IMR-90 (cell line): ENCODE results near the gene SMIM12. TPM values are rescaled to one million over a fixed set of nuclear protein-coding genes. Genes with fewer than 3 reads are reported as not detected.

Experiments
- ATAC-seq: fragments of 200-7000 bp; cut with Tn5 transposase; 2 replicates; pipeline ENCODE4 v1.9.1; 2020; ENCODE audit warnings: low read depth, mild to moderate bottlenecking, moderate library complexity
- BruUV-seq: library from RNA; stranded (reverse); fragments of 400-500 nt; replicated peaks from 2 replicates; lab custom pipeline; 2021; lab: Mats Ljungman, UMichigan
- CTCF ChIA-PET: fragments of 300-600 bp; formaldehyde crosslinking; extraction: SDS; loops from one replicate; lab custom pipeline; 2021; ENCODE audit warnings: antibody characterized with exemption; lab: Yijun Ruan, JAX
- POLR2A ChIA-PET: fragments of 300-600 bp; sonication (Branson Sonifier 250); formaldehyde crosslinking; loops from one replicate; lab custom pipeline; 2022; ENCODE audit warnings: antibody characterized with exemption; ENCODE audit not compliant: unreplicated experiment; lab: Charles Lee
- DNase-seq: peaks from one replicate; pipeline ENCODE4 v3.0.0; 2013
- H2AFZ ChIP-seq: replicated peaks from 2 replicates; pipeline ENCODE3; 2013; ENCODE audit warnings: low read length, mild to moderate bottlenecking; ENCODE audit not compliant: poor library complexity
- H2AK5ac ChIP-seq: 2 replicates; pipeline ENCODE4 v1.6.1; 2013; ENCODE audit warnings: low read depth, low read length, inconsistent platforms
- H2AK9ac ChIP-seq: replicated peaks from 2 replicates; pipeline ENCODE3; 2013; ENCODE audit warnings: mild to moderate bottlenecking, low read depth, low read length, moderate library complexity; ENCODE audit not compliant: poor library complexity
- H2BK120ac ChIP-seq: 2 replicates; pipeline ENCODE4 v1.6.1; 2013; ENCODE audit warnings: low read depth, low read length, inconsistent platforms
- H2BK15ac ChIP-seq: 3 replicates; pipeline ENCODE4 v1.6.1; 2013; ENCODE audit warnings: low read depth, low read length, inconsistent platforms
- H2BK20ac ChIP-seq: 2 replicates; pipeline ENCODE4 v1.6.1; 2013; ENCODE audit warnings: low read depth, mild to moderate bottlenecking, inconsistent platforms, low read length, moderate library complexity
- H2BK5ac ChIP-seq: 2 replicates; pipeline ENCODE4 v1.6.1; 2013; ENCODE audit warnings: mild to moderate bottlenecking, low read depth, low read length, inconsistent platforms; ENCODE audit not compliant: poor library complexity, severe bottlenecking
- H3K14ac ChIP-seq: replicated peaks from 2 replicates; pipeline ENCODE4 v1.6.1; 2013; ENCODE audit warnings: low read depth, low read length, inconsistent platforms
- H3K18ac ChIP-seq: 2 replicates; pipeline ENCODE4 v1.6.1; 2013; ENCODE audit warnings: low read depth, low read length, control low read depth
- H3K23ac ChIP-seq: 2 replicates; pipeline ENCODE4 v1.6.1; 2013; ENCODE audit warnings: low read depth, low read length, inconsistent platforms
- H3K27ac ChIP-seq: 2 replicates; pipeline ENCODE4 v1.5.1; 2013; ENCODE audit warnings: mild to moderate bottlenecking, control low read depth, low read length; ENCODE audit not compliant: insufficient read depth
- H3K27me3 ChIP-seq: 2 replicates; pipeline ENCODE4 v1.6.1; 2013; ENCODE audit warnings: low read length; ENCODE audit not compliant: control insufficient read depth, insufficient read depth
- H3K36me3 ChIP-seq: 2 replicates; pipeline ENCODE4 v1.6.1; 2013; ENCODE audit warnings: low read length, mixed read lengths; ENCODE audit not compliant: control insufficient read depth, insufficient read depth
- H3K4ac ChIP-seq: 2 replicates; pipeline ENCODE4 v1.6.1; 2013; ENCODE audit warnings: low read depth, low read length, inconsistent platforms
- H3K4me1 ChIP-seq: 2 replicates; pipeline ENCODE4 v1.6.1; 2013; ENCODE audit warnings: low read length, mixed read lengths; ENCODE audit not compliant: control insufficient read depth, insufficient read depth
- H3K4me2 ChIP-seq: 2 replicates; pipeline ENCODE4 v1.6.1; 2013; ENCODE audit warnings: low read depth, mild to moderate bottlenecking, control low read depth, low read length, moderate library complexity
- H3K4me3 ChIP-seq: 2 replicates; pipeline ENCODE4 v1.5.1; 2013; ENCODE audit warnings: low read depth, mild to moderate bottlenecking, control low read depth, low read length, moderate library complexity; ENCODE audit not compliant: insufficient read depth
- H3K56ac ChIP-seq: 2 replicates; pipeline ENCODE4 v1.6.1; 2013; ENCODE audit warnings: low read length, inconsistent platforms; ENCODE audit not compliant: insufficient read depth; ENCODE audit errors: extremely low read depth
- H3K79me1 ChIP-seq, 2 experiments: 2 replicates each; pipeline ENCODE4 v1.6.1; 2013; ENCODE audit warnings: low read length in 2 of 2, inconsistent platforms in 1 of 2, low read depth in 1 of 2
- H3K9ac ChIP-seq: 2 replicates; pipeline ENCODE4 v1.6.1; 2013; ENCODE audit warnings: low read depth, low read length, control low read depth
- H3K9me1 ChIP-seq: 2 replicates; pipeline ENCODE4 v1.6.1; 2013; ENCODE audit warnings: low read length, inconsistent platforms; ENCODE audit not compliant: insufficient read depth
- H3K9me3 ChIP-seq: 2 replicates; pipeline ENCODE4 v1.6.1; 2013; ENCODE audit warnings: low read length; ENCODE audit not compliant: control insufficient read depth, insufficient read depth
- H4K20me1 ChIP-seq: 2 replicates; pipeline ENCODE4 v1.6.1; 2013; ENCODE audit warnings: low read length, inconsistent platforms; ENCODE audit not compliant: insufficient read depth
- H4K5ac ChIP-seq: 2 replicates; pipeline ENCODE4 v1.6.1; 2013; ENCODE audit warnings: mild to moderate bottlenecking, low read depth, low read length, control low read depth
- H4K8ac ChIP-seq, 2 experiments: 2 replicates each; pipeline ENCODE4 v1.6.1; 2013; ENCODE audit warnings: low read depth in 2 of 2, low read length in 2 of 2, control low read depth in 1 of 2, inconsistent platforms in 1 of 2
- H4K91ac ChIP-seq: 2 replicates; pipeline ENCODE4 v1.6.1; 2013; ENCODE audit warnings: low read depth, low read length, inconsistent platforms; ENCODE audit not compliant: insufficient read depth
- BHLHE40 ChIP-seq: fragments of 150-350 bp; IDR thresholded peaks from 2 replicates; pipeline ENCODE4 v1.6.1; 2016; ENCODE audit warnings: mild to moderate bottlenecking, low read depth, low read length
- CEBPB ChIP-seq: IDR thresholded peaks from 2 replicates; pipeline ENCODE4 v1.6.1; 2012; ENCODE audit warnings: low read depth, low read length, improper control_type of control experiment
- CHD1 ChIP-seq: IDR thresholded peaks from 2 replicates; pipeline ENCODE4 v1.6.1; 2012; ENCODE audit warnings: low read depth, low read length, improper control_type of control experiment
- CTCF ChIP-seq: conservative IDR thresholded peaks from 2 replicates; pipeline ENCODE4 v1.5.1; 2012; ENCODE audit warnings: mild to moderate bottlenecking, low read depth, low read length, improper control_type of control experiment
- FOS ChIP-seq: fragments of 150-350 bp; IDR thresholded peaks from 2 replicates; pipeline ENCODE4 v1.6.1; 2016; ENCODE audit warnings: low read depth, low read length
- MAFK ChIP-seq: IDR thresholded peaks from 2 replicates; pipeline ENCODE4 v1.6.1; 2012; ENCODE audit warnings: low read depth, low read length, improper control_type of control experiment
- MAZ ChIP-seq: IDR thresholded peaks from 2 replicates; pipeline ENCODE4 v1.6.1; 2012; ENCODE audit warnings: low read depth, mild to moderate bottlenecking, low read length, improper control_type of control experiment, moderate library complexity, borderline replicate concordance
- MXI1 ChIP-seq: IDR thresholded peaks from 2 replicates; pipeline ENCODE4 v1.6.1; 2012; ENCODE audit warnings: low read depth, mild to moderate bottlenecking, low read length, moderate library complexity, borderline replicate concordance
- NFE2L2 ChIP-seq: fragments of 150-350 bp; IDR thresholded peaks from 2 replicates; pipeline ENCODE4 v1.6.1; 2016; ENCODE audit warnings: low read depth, mild to moderate bottlenecking, low read length
- POLR2A ChIP-seq: IDR thresholded peaks from 2 replicates; pipeline ENCODE4 v1.6.1; 2012; ENCODE audit warnings: mild to moderate bottlenecking, low read depth, low read length
- RAD21 ChIP-seq: IDR thresholded peaks from 2 replicates; pipeline ENCODE4 v1.6.1; 2012; ENCODE audit warnings: low read length, improper control_type of control experiment
- RCOR1 ChIP-seq: IDR thresholded peaks from 2 replicates; pipeline ENCODE4 v1.6.1; 2012; ENCODE audit warnings: mild to moderate bottlenecking, low read length, improper control_type of control experiment; ENCODE audit not compliant: insufficient replicate concordance
- RFX5 ChIP-seq: IDR thresholded peaks from 2 replicates; pipeline ENCODE4 v1.8.0; 2012; ENCODE audit warnings: low read depth, mild to moderate bottlenecking, low read length, moderate library complexity
- SMC3 ChIP-seq: fragments of 150-350 bp; IDR thresholded peaks from 2 replicates; pipeline ENCODE4 v1.6.1; 2016; ENCODE audit warnings: low read depth, mild to moderate bottlenecking, antibody characterized with exemption, low read length, moderate library complexity
- WGBS, 2 experiments: methylation state at CpG; one replicate each; pipeline versions ENCODE4 v1.1.5 to v1.1.7; 2013; ENCODE audit warnings: missing lambda C conversion rate in 2 of 2; ENCODE audit not compliant: insufficient read length in 1 of 2; ENCODE audit errors: extremely low coverage in 2 of 2; 5-methylcytosine and 5-hydroxymethylcytosine counted together
- dilution Hi-C: fragments of 300-500 bp; cut with HindIII; formaldehyde crosslinking; loops from one replicate; pipeline ENCODE4 v1.14.3; 2018; ENCODE audit warnings: low sequenced_read_pairs; ENCODE audit not compliant: unreplicated experiment
- in situ Hi-C: fragments of 300-500 bp; cut with MboI; formaldehyde crosslinking; loops from 3 replicates; pipeline ENCODE4 v1.14.3; 2019; ENCODE audit warnings: low sequenced_read_pairs, inconsistent platforms, mixed read lengths
- intact Hi-C: fragments of 100-400 bp; cut with micrococcal nuclease; formaldehyde crosslinking; loops from 2 replicates; pipeline ENCODE4 v1.10.0; 2022
- polyA plus RNA-seq, 3 experiments: library from polyadenylated mRNA; depleted of rRNA; stranded (reverse); fragments of >200 nt; gene quantifications; 2 replicates each; pipeline ENCODE4 v1.2.3, GENCODE V29; 2012; ENCODE audit warnings: low replicate concordance in 1 of 3
- total RNA-seq: library from RNA; depleted of rRNA; stranded (reverse); fragments of >200 nt; gene quantifications from 2 replicates; pipeline ENCODE4 v1.2.3, GENCODE V29; 2012
- TF ChIP-seq, protein P1 (sequence below): fragments of 150-350 bp; IDR thresholded peaks from 2 replicates; pipeline ENCODE4 v1.6.1; 2017; ENCODE audit warnings: mild to moderate bottlenecking, antibody characterized with exemption, low read length, low read depth

Gene SMIM12
- total and polyA plus RNA-seq, 2 of the 4 experiments (the other 2 are of a cell fraction), result 31.9 to 44.4 TPM

DNA sequence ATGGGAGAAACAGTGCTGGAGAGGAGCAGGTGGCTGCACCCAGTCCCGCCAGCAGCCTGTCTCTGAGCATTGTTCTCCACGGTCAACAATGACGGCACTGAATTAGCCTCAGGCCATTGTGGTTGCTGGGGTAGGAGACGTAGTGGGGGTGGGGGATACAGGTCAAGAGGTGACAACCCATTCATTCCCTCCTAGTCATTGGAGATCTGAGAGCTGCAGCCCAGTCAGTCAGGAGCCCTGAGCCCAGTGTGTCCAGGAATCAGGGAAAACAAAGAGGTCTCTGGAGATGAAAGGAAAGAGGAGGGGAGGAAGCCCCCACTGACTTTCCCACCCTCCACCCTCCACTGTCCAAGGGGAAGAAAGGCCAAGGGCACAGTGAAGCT lies 15.3 kb downstream of the SMIM12 start:
- peaks cover 4% of the 10 kb centered on the region for H4K20me1 ChIP-seq
- no peak overlapping the region for H3K9ac ChIP-seq
- no peaks in the 10 kb centered on the region; the same call in 1 of the 2 replicates for H3K9me1 ChIP-seq
- H3K18ac ChIP-seq, result no peak overlapping the region
- POLR2A ChIA-PET, result no interaction called here
- H2BK15ac ChIP-seq, result no peak overlapping the region
- no peak overlapping the region for H2BK5ac ChIP-seq
- H3K14ac ChIP-seq, result no peak overlapping the region
- TF ChIP-seq POLR2A (no peak), CTCF (no peak), SMC3 (no peak), RAD21 (no peak), CEBPB (no peak), RFX5 (no peak), FOS (no peak), BHLHE40 (no peak), NFE2L2 (no peak), CHD1 (no peak), MAZ (no peak), MAFK (no peak), MXI1 (no peak), RCOR1 (no peak)
- TF ChIP-seq, protein P1, sequence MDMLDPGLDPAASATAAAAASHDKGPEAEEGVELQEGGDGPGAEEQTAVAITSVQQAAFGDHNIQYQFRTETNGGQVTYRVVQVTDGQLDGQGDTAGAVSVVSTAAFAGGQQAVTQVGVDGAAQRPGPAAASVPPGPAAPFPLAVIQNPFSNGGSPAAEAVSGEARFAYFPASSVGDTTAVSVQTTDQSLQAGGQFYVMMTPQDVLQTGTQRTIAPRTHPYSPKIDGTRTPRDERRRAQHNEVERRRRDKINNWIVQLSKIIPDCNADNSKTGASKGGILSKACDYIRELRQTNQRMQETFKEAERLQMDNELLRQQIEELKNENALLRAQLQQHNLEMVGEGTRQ, result no peak
- in situ Hi-C loops (no loop called here), dilution Hi-C loops (no loop called here), intact Hi-C loops (no loop called here)
- H3K4me2 ChIP-seq, result no peak overlapping the region
- no peak overlapping the region for H3K23ac ChIP-seq
- no peak overlapping the region for H3K4me3 ChIP-seq
- no peak overlapping the region for H2AK9ac ChIP-seq
- ATAC-seq (no peak), DNase-seq (no peak)
- no peak overlapping the region for H4K5ac ChIP-seq
- no peak overlapping the region for H4K91ac ChIP-seq
- H3K27ac ChIP-seq, result no peak overlapping the region
- H2AFZ ChIP-seq, result no peak overlapping the region
- H3K9me3 ChIP-seq, result no peaks in the 10 kb centered on the region
- CTCF ChIA-PET, result interaction anchor here (0.7 kb wide), 1 partner anchor 8 kb away, joined by 3 read pairs; no protein-coding TSS in a partner anchor
- no TSS peak for BruUV-seq
- H2BK20ac ChIP-seq, result no peak overlapping the region
- peaks cover 5 to 8% of the 10 kb centered on the region in 2 experiments; a peak in 3 of 4 replicates for H3K79me1 ChIP-seq
- no peaks in the 10 kb centered on the region for H3K4me1 ChIP-seq
- H2AK5ac ChIP-seq, result no peak overlapping the region
- WGBS, 2 experiments, result no CpG with 5 or more reads among the region's 4 CpGs
- H2BK120ac ChIP-seq, result no peak overlapping the region
- no peak overlapping the region for H4K8ac ChIP-seq
- H3K56ac ChIP-seq, result no peak overlapping the region
- H3K27me3 ChIP-seq, result no peaks in the 10 kb centered on the region
- no peak overlapping the region for H3K4ac ChIP-seq
- peaks cover 3% of the 10 kb centered on the region for H3K36me3 ChIP-seq
